Caco-2 (cell line): ENCODE measurements around the gene YIPF7. TPM values are rescaled to one million over a fixed set of nuclear protein-coding genes. Genes with fewer than 3 reads are reported as not detected.

ENCODE experiments used
- BruUV-seq: library from RNA; stranded (reverse); fragments of 400-500 nt; replicated peaks from 2 replicates; lab custom pipeline; 2021; lab: Mats Ljungman, UMichigan
- CTCF ChIA-PET: fragments of 300-600 bp; sonication (Branson Sonifier 250); formaldehyde crosslinking; loops from one replicate; lab custom pipeline; 2022; ENCODE audit warnings: antibody characterized with exemption; lab: Charles Lee
- POLR2A ChIA-PET: fragments of 300-600 bp; sonication (Branson Sonifier 250); formaldehyde crosslinking; loops from one replicate; lab custom pipeline; 2022; ENCODE audit warnings: antibody characterized with exemption; lab: Charles Lee
- DNase-seq, 2 experiments: peaks; one replicate each; pipeline versions ENCODE4 v3.0.0 to v3.0.0-alpha.2; 2020 to 2022
- H3K27me3 ChIP-seq: replicated peaks from 2 replicates; pipeline ENCODE4 v1.6.0; 2011; ENCODE audit warnings: low read length; ENCODE audit not compliant: control insufficient read depth, insufficient read depth
- H3K36me3 ChIP-seq: 2 replicates; pipeline ENCODE4 v1.5.1; 2011; ENCODE audit warnings: low read length; ENCODE audit not compliant: control insufficient read depth, insufficient read depth
- H3K4me1 ChIP-seq: fragments of 250-450 bp; sonication (Bioruptor Pico); 2 replicates; pipeline ENCODE4 v1.5.1; 2020; ENCODE audit warnings: mild to moderate bottlenecking
- H3K4me3 ChIP-seq: 2 replicates; pipeline ENCODE4 v1.5.1; 2011; ENCODE audit warnings: low read depth, mild to moderate bottlenecking, control low read depth, low read length
- H3K9me3 ChIP-seq: fragments of 250-450 bp; sonication (Bioruptor Pico); 2 replicates; pipeline ENCODE4 v1.5.1; 2020; ENCODE audit warnings: mild to moderate bottlenecking, moderate library complexity
- H3K27ac Mint-ChIP-seq: one replicate; pipeline ENCODE4 v1.8.0; 2022; ENCODE audit warnings: mixed read lengths; ENCODE audit not compliant: unreplicated experiment
- H3K27me3 Mint-ChIP-seq: one replicate; pipeline ENCODE4 v1.8.0; 2022; ENCODE audit warnings: mixed read lengths; ENCODE audit not compliant: insufficient read depth, unreplicated experiment
- H3K36me3 Mint-ChIP-seq: one replicate; pipeline ENCODE4 v1.8.0; 2022; ENCODE audit warnings: mild to moderate bottlenecking, mixed read lengths; ENCODE audit not compliant: insufficient read depth, unreplicated experiment
- H3K4me1 Mint-ChIP-seq: one replicate; pipeline ENCODE4 v1.8.0; 2022; ENCODE audit warnings: low read depth, mixed read lengths; ENCODE audit not compliant: unreplicated experiment
- H3K4me3 Mint-ChIP-seq: one replicate; pipeline ENCODE4 v1.8.0; 2022; ENCODE audit warnings: mild to moderate bottlenecking, moderate library complexity, mixed read lengths; ENCODE audit not compliant: unreplicated experiment
- H3K9me3 Mint-ChIP-seq: one replicate; pipeline ENCODE4 v1.8.0; 2022; ENCODE audit warnings: mixed read lengths; ENCODE audit not compliant: unreplicated experiment
- CTCF ChIP-seq, 2 experiments: fragments of 200-600 bp in 1 of 2; IDR thresholded peaks; 1 replicate in 1 of 2; 2 replicates in 1 of 2; pipeline versions ENCODE4 v1.5.1 to v1.8.0; 2011 to 2022; ENCODE audit warnings: antibody characterized with exemption in 1 of 2, control low read depth in 1 of 2, inconsistent platforms in 1 of 2, low read depth in 1 of 2, low read length in 1 of 2, mild to moderate bottlenecking in 1 of 2, moderate library complexity in 1 of 2; ENCODE audit not compliant: insufficient read depth in 1 of 2, severe bottlenecking in 1 of 2, unreplicated experiment in 1 of 2
- intact Hi-C: fragments of 100-400 bp; cut with micrococcal nuclease; formaldehyde crosslinking; loops from one replicate; pipeline ENCODE4 v1.10.0; 2022; ENCODE audit not compliant: unreplicated experiment
- total RNA-seq: library from RNA; stranded (reverse); gene quantifications from 2 replicates; pipeline ENCODE4 v1.2.3, GENCODE V29; 2022

The YIPF7 gene
- total RNA-seq, 1 experiment from 2014 or later, result not detected

GRCh38 chr4:44675366-44675765 lies 23.9 kb upstream of the YIPF7 start:
- Mint-ChIP-seq H3K4me1 (no peaks in the 10 kb centered on the region), H3K27ac (no peak overlapping the region), H3K27me3 (peaks cover 8% of the 10 kb centered on the region), H3K9me3 (no peaks in the 10 kb centered on the region), H3K36me3 (peaks cover 11% of the 10 kb centered on the region), H3K4me3 (no peak overlapping the region)
- H3K27me3 ChIP-seq, result no peaks in the 10 kb centered on the region
- DNase-seq, result no peak
- no peaks in the 10 kb centered on the region for H3K4me1 ChIP-seq
- no peaks in the 10 kb centered on the region for H3K9me3 ChIP-seq
- no TSS peak for BruUV-seq
- no peaks in the 10 kb centered on the region for H3K36me3 ChIP-seq
- no peak for TF ChIP-seq CTCF (IDR thresholded peaks at IDR 0.05; ENCODE audit: insufficient read depth in 1 of 2, low read depth in 1 of 2, low read length in 1 of 2, severe bottlenecking in 1 of 2, unreplicated experiment in 1 of 2)
- no peak overlapping the region for H3K4me3 ChIP-seq
- POLR2A ChIA-PET, result no interaction called here
- intact Hi-C loops, result no loop called here
- CTCF ChIA-PET, result no interaction called here

GRCh38 chr4:44674471-44674870 lies 23.0 kb upstream of the YIPF7 start:
- no peak for TF ChIP-seq CTCF (IDR thresholded peaks at IDR 0.05; ENCODE audit: insufficient read depth in 1 of 2, low read depth in 1 of 2, low read length in 1 of 2, severe bottlenecking in 1 of 2, unreplicated experiment in 1 of 2)
- Histone ChIP-seq H3K4me1 (no peaks in the 10 kb centered on the region), H3K4me3 (no peak overlapping the region), H3K27me3 (no peaks in the 10 kb centered on the region), H3K36me3 (no peaks in the 10 kb centered on the region), H3K9me3 (no peaks in the 10 kb centered on the region)
- Mint-ChIP-seq H3K9me3 (no peaks in the 10 kb centered on the region), H3K4me1 (no peaks in the 10 kb centered on the region), H3K27ac (no peak overlapping the region), H3K4me3 (no peak overlapping the region), H3K27me3 (peaks cover 11% of the 10 kb centered on the region), H3K36me3 (peaks cover 11% of the 10 kb centered on the region)
- ChIA-PET POLR2A (no interaction called here), CTCF (no interaction called here)
- no TSS peak for BruUV-seq
- no peak for DNase-seq
- intact Hi-C loops, result no loop called here

GRCh38 chr4:44671636-44672035 lies 20.2 kb upstream of the YIPF7 start:
- H3K36me3 Mint-ChIP-seq, result no peaks in the 10 kb centered on the region
- H3K9me3 ChIP-seq, result no peaks in the 10 kb centered on the region
- no peaks in the 10 kb centered on the region for H3K36me3 ChIP-seq
- intact Hi-C loops, result no loop called here
- no peaks in the 10 kb centered on the region for H3K4me1 ChIP-seq
- H3K9me3 Mint-ChIP-seq, result no peaks in the 10 kb centered on the region
- H3K27ac Mint-ChIP-seq, result no peak overlapping the region
- BruUV-seq, result no TSS peak
- TF ChIP-seq CTCF (IDR thresholded peaks at IDR 0.05; ENCODE audit: insufficient read depth in 1 of 2, low read depth in 1 of 2, low read length in 1 of 2, severe bottlenecking in 1 of 2, unreplicated experiment in 1 of 2), result no peak
- H3K4me3 Mint-ChIP-seq, result no peak overlapping the region
- no peaks in the 10 kb centered on the region for H3K27me3 ChIP-seq
- ChIA-PET CTCF (no interaction called here), POLR2A (no interaction called here)
- DNase-seq, result no peak
- H3K27me3 Mint-ChIP-seq, result peaks cover 18% of the 10 kb centered on the region
- H3K4me3 ChIP-seq, result no peak overlapping the region
- H3K4me1 Mint-ChIP-seq, result no peaks in the 10 kb centered on the region
